Stimulated activated CD4-positive, alpha-beta T cell treated with anti-CD3 and anti-CD28 coated beads, Interleukin-1b, Interleukin-23, amount 100 ng/mL, for 48 hours (primary cell): ENCODE measurements around the gene SYCE3.

Experiments
- DNase-seq: peaks from one replicate; pipeline ENCODE4 v3.0.0-alpha.2; 2020

Gene SYCE3

DNA sequence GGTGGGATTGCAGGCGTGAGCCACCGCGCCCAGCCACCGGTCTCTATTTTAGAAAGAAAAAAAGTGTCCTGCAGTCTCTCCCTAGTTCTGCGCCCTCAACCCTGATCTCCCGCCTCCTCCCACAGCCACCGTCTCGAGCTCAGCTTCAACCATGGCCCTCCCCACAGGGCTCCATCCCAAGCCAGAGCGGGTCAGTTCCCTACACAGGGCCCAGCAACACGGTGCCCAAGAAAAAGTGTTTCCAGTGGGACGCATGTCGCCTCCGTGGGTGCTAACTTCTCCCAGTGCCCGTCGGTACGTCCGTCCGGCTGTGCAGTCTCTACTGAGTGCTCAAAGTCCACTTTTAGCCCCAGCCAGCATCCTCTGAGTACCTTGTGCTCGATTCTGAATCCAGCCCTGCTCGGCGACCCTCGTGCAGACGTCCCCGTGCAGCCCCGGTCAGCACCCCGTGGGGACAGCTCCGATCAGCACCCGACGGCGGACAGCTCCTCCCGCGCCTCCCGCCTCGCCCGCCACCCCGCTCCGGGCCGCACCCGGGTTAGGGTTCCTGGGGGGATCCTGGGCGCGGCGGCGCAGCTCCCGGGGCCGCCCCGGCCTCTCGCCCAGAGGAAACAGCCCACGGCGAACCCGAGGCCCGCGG is 37.2 kb upstream of the SYCE3 start:
- peak; percentile 51 for DNase-seq

DNA sequence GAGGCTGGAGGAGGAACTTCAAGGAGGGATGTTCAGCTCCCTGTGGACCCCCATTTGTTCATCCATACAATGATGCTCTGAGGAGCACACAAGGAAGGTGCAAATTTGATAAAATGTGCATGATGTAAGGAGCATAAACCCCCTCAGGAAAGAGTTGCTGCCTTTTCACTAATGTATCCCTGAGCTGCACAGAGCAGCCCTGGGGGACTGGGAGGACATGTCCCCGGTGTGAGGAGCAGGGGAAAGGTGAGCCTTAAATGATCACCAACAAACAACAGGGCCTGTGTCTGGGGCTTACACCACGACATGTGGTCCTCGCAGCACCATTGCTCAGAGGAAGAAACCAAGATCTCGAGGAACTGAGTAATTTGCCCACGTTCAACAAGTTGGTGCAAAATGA is 34.4 kb upstream of the SYCE3 start:
- no peak for DNase-seq

DNA sequence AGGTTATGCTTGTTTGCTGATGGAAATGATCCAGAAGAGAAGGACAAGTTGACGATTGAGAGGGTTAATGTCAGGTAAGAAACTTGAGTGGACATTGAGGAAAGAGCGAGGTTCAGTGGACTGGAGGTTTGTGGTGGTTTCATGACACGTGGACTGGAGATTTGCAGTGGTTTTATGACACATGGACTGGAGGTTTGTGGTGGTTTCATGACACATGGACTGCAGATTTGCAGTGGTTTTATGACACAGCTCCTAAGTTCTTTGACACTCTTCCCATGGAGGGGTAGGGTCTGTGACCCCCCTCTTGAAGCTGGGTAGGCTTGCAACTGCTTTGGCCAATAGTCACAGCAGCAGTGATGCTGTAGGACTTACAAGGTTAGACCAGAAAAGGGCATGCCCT is 32.5 kb upstream of the SYCE3 start:
- no peak for DNase-seq

DNA sequence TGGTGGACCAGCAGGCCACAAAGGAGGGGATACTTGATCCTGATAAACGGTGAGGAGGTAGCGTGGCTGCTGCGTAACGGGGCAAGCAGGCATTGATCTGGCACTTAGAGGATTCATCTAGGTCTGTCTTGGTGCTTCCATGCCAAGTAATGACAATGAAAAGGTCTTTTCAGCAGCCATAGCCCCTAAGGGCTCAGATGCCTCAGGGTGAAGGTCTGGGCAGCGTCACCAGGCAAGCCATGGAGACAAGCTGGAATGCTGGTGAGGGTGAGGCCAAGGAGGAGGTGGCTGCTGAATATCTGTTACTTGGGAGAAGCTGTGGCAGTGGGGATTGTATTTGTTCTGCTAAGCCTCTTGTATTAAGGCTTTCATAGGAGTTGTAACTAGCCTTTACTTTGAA is 24.7 kb upstream of the SYCE3 start:
- DNase-seq = no peak

DNA sequence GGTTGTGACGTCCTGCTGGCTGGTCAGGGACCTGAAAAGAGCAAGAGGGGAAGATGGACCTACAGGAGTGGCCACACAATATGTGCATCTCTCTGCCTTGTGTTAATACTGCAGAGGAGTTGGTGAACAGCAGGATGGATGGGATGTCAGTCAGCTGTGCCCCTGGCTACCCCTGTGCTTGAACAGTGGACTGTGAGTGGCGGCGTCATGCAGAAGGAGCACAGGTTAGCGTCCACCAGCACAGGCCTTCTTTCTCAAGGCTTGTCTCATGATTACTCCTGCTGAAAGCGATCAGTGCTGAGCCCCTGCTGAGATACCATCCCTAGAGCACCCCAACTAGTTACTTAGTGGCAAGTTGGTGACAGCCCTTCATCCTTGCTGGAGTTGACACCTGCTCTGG is 23.7 kb upstream of the SYCE3 start:
- no peak for DNase-seq

DNA sequence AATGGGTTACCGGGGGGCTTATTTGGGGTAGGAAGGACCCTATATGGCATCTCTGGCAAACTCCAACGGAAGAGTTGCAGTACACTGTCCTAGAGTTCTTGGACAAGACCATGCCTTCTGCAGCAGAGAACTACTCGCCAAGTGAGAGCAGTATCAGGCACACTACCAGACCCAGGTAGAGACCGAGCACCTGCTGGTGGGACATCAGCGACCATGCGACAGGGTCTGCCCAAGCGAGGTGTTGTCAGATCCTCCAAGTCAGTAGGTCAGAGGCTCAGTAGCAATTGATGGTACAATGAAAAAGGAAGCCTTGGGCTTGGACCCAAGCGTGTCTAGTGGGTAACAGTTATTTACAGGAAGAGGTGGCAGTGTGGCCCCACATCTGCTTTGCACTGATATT is 23.1 kb upstream of the SYCE3 start:
- no peak for DNase-seq

- no peak for DNase-seq
Observed at GRCh38 chr22:50585238-50585637, 22.5 kb upstream of the SYCE3 start.

GRCh38 chr22:50584106-50585096 is 21.7 kb upstream of the SYCE3 start:
- DNase-seq = no peak

- no peak for DNase-seq
Observed at GRCh38 chr22:50583294-50583861, 20.7 kb upstream of the SYCE3 start.

DNA sequence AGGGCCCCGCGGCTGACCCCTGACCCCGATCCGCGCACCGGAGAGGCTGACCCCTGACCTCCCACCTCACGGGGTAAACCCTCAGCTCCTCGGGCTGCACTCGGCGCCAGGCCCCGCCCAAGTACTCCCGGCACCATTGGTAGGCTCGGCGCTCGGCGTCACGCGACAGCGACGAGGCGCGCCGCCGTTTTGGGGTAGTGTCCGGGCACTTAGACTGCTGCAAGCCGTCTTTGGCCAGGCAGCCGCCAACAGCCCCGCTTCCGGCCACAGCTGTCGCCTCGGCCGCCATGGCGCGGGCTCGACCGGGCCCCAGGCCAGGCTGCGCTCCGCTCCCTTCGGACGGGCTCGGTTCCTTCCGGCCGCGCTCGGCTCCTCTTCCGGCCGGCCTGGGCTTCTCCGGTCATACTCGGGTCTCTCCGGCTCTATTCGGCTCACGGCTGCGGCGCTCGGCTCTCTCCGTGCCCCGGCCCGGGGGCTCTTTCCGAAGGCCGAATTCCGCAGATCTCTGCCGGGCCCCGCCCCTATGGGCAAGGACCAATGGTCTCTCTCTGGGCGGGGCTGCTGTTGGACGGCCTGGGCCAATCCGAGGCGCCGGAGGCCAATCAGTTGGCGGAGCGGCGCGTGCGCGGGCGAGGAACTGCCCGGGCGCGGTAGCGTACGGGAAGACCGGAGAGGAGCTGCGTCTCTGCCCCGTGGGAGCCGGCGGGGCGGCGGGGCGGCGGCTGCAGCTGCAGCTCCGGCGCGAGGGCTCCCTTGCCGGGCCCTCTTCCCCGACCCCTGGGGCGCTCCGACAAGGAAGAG is 20.0 kb upstream of the SYCE3 start, which contains the start of gene CHKB:
Gene CHKB, minus strand, starts transcription at position 357 of the 801 bp plus-strand sequence. Its CDS starts 68 bp downstream, at position 289.
- DNase-seq = peak; percentile 99

DNA sequence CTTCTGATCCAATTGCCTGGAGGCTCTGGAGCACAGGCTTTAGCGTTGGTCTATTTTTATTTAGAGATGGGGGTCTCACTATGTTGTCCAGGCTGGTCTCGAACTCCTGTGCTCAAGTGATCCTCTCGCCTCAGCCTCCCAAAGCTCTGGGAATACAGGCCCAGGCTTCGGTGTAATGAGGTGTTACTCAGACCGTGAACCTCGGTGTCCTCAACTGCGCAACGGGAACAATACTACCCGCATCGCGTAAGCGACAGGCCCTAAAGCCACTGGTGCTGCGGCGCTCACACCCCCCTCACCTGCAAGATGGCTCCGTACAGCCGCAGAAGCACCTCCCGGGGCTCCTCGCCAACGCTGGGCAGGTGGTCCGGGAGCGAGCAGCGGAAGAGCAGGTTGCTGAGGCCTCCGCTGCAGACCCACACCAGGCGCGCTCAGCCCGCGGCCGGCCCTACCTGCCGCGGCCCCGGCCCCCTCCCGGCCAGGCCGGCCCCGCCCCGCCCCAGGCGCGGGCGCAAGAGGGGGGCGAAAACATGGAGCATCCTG is 19.3 kb upstream of the SYCE3 start:
- DNase-seq = peak; percentile 50

DNA sequence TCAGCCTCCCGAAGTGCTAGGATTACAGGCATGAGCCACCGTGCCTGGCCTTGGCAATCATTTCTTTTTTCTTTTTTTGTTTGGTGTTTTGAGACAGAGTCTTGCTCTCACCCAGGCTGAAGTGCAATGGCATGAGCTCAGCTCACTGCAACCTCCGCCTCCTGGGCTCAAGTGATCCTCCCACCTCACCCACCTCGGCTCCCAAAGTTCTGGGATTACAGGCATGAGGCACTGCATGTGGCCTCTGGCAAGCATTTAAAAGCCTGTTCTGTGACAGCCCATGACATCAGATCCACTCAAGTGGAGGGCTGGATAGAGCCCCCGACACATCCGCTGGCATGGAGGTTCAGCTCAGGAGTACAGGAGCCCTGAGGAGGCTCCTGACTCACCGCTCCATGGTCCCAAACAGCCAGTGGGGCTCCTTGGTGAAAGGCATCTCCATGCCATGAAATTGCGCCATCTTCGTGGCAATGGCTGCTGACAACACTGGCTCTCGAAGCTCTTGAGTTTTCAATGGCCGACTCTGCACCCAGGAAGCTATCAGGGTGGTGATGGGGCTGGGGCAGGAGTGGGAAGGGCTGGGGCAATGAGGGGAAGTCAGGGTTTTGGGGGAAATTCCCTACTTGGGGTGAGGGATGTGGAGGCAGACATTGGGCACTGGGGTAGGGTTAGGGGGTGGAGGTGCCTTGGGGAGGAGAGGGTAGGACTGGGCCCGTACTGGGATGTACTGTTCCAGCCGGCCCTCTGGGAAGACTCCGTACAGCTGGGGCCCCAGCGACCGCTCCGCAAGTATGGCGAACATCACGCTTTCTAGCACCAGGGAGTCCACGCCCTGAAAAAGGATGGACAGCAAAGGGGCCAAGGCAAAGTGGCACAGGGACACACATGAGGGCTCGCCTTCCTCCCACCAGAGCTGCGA is 18.6 kb upstream of the SYCE3 start:
- no peak for DNase-seq

GRCh38 chr22:50579752-50580151 is 17.0 kb upstream of the SYCE3 start:
- no peak for DNase-seq

GRCh38 chr22:50578776-50579310 is 16.1 kb upstream of the SYCE3 start:
- DNase-seq = no peak

GRCh38 chr22:50577987-50578775 is 15.5 kb upstream of the SYCE3 start, which contains the start of gene CPT1B:
Gene CPT1B (minus strand): TSS chr22:50578427. CDS start chr22:50577915, 512 bp downstream.
- DNase-seq = no peak

GRCh38 chr22:50577697-50577986 is 14.9 kb upstream of the SYCE3 start:
- DNase-seq = no peak

- DNase-seq = no peak
Observed at GRCh38 chr22:50576806-50577696, 14.3 kb upstream of the SYCE3 start.

DNA sequence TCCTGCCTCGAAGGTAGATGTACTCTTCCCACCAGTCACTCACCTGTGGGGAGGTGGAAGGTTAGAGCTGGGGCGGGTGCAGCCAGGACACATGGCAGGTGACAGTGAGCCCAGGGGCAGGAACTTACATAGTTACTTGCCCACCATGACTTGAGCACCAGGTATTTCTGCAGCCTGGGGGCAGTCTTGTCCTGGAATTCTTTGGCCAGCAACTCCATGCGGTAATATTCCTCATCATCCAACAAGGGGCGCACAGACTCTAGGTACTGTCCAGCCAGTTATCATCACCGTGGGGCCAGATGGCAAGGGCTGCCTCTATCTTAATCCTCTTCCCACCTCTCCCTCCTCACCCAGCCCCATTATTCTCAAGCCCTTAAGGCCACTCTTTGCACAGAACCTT is 13.4 kb upstream of the SYCE3 start:
- DNase-seq = no peak

- DNase-seq = no peak
Observed at GRCh38 chr22:50575426-50575941, 12.8 kb upstream of the SYCE3 start.
